ENCODE measurements around the gene PKIG. TPM values are rescaled to one million over a fixed set of nuclear protein-coding genes. Genes with fewer than 3 reads are reported as not detected.

PKIG gene
- total RNA-seq, 1 experiment from 2014 or later: 27.0 TPM

DNA sequence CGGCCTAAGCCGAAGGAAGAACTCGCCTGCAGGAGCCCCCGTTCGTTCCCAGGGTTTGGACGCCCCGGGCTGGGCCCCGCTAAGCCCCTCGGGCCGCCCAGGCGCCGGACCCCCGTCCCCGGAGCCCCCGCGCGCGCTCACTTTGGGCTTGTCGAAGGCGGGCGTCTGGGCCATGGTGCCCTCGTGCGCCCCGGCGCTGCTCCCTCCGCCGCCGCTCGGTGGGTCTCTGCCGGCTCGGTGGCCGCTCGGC, 69.0 kb downstream of the PKIG start:
- Histone ChIP-seq H3K9ac (ENCODE audit: extremely low read depth, insufficient read length, low read length) (peak overlapping the region; percentile 0), H4K8ac (replicated peaks; ENCODE audit: insufficient read length, low read depth, low read length) (no peak overlapping the region), H4K5ac (ENCODE audit: insufficient read length, low read depth, low read length) (no peak overlapping the region), H3K9me3 (ENCODE audit: control insufficient read depth, low read depth, low read length) (peaks cover 10% of the 10 kb centered on the region), H3K4ac (ENCODE audit: low read depth, low read length) (no peak overlapping the region), H3K18ac (ENCODE audit: insufficient read length, low read depth, low read length) (no peak overlapping the region), H2BK12ac (ENCODE audit: insufficient read length, low read depth, low read length) (no peak overlapping the region), H2BK15ac (ENCODE audit: low read depth, low read length) (no peak overlapping the region), H2BK5ac (ENCODE audit: insufficient read length, low read length) (no peak overlapping the region), H3K56ac (ENCODE audit: insufficient read length, low read depth, low read length) (no peak overlapping the region), H3K4me1 (ENCODE audit: insufficient read depth, low read length) (peaks cover 11% of the 10 kb centered on the region; the same call in 1 of the 2 replicates), H3K14ac (ENCODE audit: insufficient read depth, low read length) (no peak overlapping the region), H2BK120ac (ENCODE audit: low read depth, low read length, poor library complexity, severe bottlenecking) (no peak overlapping the region), H4K20me1 (ENCODE audit: control insufficient read depth, insufficient read depth, insufficient read length) (no peaks in the 10 kb centered on the region), H2BK20ac (ENCODE audit: low read depth, low read length, poor library complexity, severe bottlenecking) (no peak overlapping the region), H4K91ac (ENCODE audit: insufficient read length, low read depth, low read length) (no peak overlapping the region), H2AK5ac (ENCODE audit: insufficient read length, low read length) (no peak overlapping the region), H3K79me2 (ENCODE audit: insufficient read depth, low read length) (no peaks in the 10 kb centered on the region), H3K4me2 (ENCODE audit: insufficient read depth, insufficient read length, low read length) (peak overlapping the region; percentile 40), H3K27me3 (ENCODE audit: insufficient read depth, low read length) (no peaks in the 10 kb centered on the region; the same call in 1 of the 2 replicates), H3K27ac (ENCODE audit: insufficient read length, low read depth, low read length) (no peak overlapping the region), H3K23ac (ENCODE audit: insufficient read length, low read depth, low read length) (no peak overlapping the region), H3K79me1 (ENCODE audit: insufficient read depth, low read depth, low read length, poor library complexity, severe bottlenecking) (no peaks in the 10 kb centered on the region), H3T11ph (ENCODE audit: low read length) (no peak overlapping the region), H2AFZ (ENCODE audit: low read length) (no peak overlapping the region), H3K23me2 (ENCODE audit: insufficient read length, low read depth, low read length, poor library complexity, severe bottlenecking) (peaks cover 9% of the 10 kb centered on the region)
- Mint-ChIP-seq H3K4me3 (peak overlapping the region; percentile 76 to 80; a peak in 4 of 5 replicates), H3K4me1 (peaks cover 38 to 53% of the 10 kb centered on the region in 2 experiments), H3K27me3 (ENCODE audit: low read depth) (peaks cover 52% of the 10 kb centered on the region), H3K27ac (no peak overlapping the region), H3K36me3 (ENCODE audit: insufficient read depth in 1 of 3, low read depth in 3 of 3) (peaks cover 14 to 23% (median 21%) of the 10 kb centered on the region in 3 experiments), H3K9me3 (peaks cover 20 to 24% of the 10 kb centered on the region in 2 experiments)
- DNase-seq: no peak
- WGBS (ENCODE audit: extremely low coverage, insufficient read length, low lambda C conversion rate): no CpG with 5 or more reads among the region's 33 CpGs
- TF ChIP-seq, protein P1, sequence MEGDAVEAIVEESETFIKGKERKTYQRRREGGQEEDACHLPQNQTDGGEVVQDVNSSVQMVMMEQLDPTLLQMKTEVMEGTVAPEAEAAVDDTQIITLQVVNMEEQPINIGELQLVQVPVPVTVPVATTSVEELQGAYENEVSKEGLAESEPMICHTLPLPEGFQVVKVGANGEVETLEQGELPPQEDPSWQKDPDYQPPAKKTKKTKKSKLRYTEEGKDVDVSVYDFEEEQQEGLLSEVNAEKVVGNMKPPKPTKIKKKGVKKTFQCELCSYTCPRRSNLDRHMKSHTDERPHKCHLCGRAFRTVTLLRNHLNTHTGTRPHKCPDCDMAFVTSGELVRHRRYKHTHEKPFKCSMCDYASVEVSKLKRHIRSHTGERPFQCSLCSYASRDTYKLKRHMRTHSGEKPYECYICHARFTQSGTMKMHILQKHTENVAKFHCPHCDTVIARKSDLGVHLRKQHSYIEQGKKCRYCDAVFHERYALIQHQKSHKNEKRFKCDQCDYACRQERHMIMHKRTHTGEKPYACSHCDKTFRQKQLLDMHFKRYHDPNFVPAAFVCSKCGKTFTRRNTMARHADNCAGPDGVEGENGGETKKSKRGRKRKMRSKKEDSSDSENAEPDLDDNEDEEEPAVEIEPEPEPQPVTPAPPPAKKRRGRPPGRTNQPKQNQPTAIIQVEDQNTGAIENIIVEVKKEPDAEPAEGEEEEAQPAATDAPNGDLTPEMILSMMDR (conservative IDR thresholded peaks at IDR 0.05): no peak
